Left ventricle myocardium inferior (tissue), 1 donor: ENCODE measurements around the gene CYP4F3. TPM values are rescaled to one million over a fixed set of nuclear protein-coding genes. Genes with fewer than 3 reads are reported as not detected.
"Not testable (repeated sequence)": the region's sequence is repeated elsewhere in the genome, so short reads cannot be mapped to it uniquely, and the experiment has no call there.

ENCODE experiments used
- DNase-seq: peaks from one replicate; pipeline ENCODE4 v3.0.0-alpha.2; 2020
- H3K27ac ChIP-seq: fragments of 200-600 bp; replicated peaks from 2 replicates; pipeline ENCODE4 v1.8.0; 2021
- H3K27me3 ChIP-seq: fragments of 200-600 bp; 2 replicates; pipeline ENCODE4 v1.8.0; 2021; ENCODE audit warnings: low read depth
- H3K36me3 ChIP-seq: fragments of 200-600 bp; 2 replicates; pipeline ENCODE4 v1.8.0; 2021
- H3K4me1 ChIP-seq: fragments of 200-600 bp; 2 replicates; pipeline ENCODE4 v1.8.0; 2021
- H3K4me3 ChIP-seq: fragments of 200-600 bp; 2 replicates; pipeline ENCODE4 v1.8.0; 2021; ENCODE audit warnings: mild to moderate bottlenecking, moderate library complexity
- H3K9me3 ChIP-seq: fragments of 200-600 bp; replicated peaks from 2 replicates; pipeline ENCODE4 v1.8.0; 2021
- intact Hi-C: fragments of 100-400 bp; cut with micrococcal nuclease; formaldehyde crosslinking; loops from one replicate; pipeline ENCODE4 v1.11.0; 2022
- total RNA-seq: library from RNA; stranded (reverse); fragmentation: NEBNext Ultra II Directional; extraction: Animal tissue kit (Norgen Biotek cat#: 25700); gene quantifications from one replicate; pipeline ENCODE4 v1.2.1, GENCODE V29; 2021
- TF ChIP-seq, protein P1 (sequence below): fragments of 200-600 bp; IDR thresholded peaks from 2 replicates; pipeline ENCODE4 v1.8.0; 2021; ENCODE audit warnings: antibody characterized with exemption, mild to moderate bottlenecking, borderline replicate concordance
- donor health status: DM: no; HTN: yes; CAD: no; lungs with severe emphysema.

The CYP4F3 gene
- total RNA-seq, 1 donor from 2014 or later, result not detected

DNA sequence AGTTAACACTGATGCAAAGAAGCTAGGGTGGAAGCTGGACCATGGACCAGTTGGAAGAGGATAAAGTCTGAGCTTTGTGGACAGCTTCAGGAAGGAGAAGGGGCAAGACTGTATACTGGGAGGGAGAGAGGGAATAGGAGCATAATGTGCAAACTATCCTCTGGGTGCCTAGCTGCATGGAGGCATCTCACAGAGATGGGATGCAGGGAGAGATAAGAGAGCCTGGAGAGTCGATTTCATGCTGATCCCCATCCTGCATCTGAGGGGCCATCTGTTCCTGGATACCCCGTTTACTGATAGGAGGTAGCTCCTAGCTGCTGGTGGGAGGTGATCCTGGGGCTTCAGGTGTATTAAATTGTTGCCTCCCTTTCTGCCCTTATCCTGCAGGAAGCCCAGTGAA lies 8.8 kb downstream of the CYP4F3 start:
- no peak for DNase-seq
- H3K27me3 ChIP-seq, result peaks cover 38% of the 10 kb centered on the region
- H3K9me3 ChIP-seq, result peaks cover 14% of the 10 kb centered on the region
- intact Hi-C loops, result no loop called here
- H3K4me3 ChIP-seq, result no peak overlapping the region
- H3K27ac ChIP-seq, result no peak overlapping the region
- TF ChIP-seq, protein P1, sequence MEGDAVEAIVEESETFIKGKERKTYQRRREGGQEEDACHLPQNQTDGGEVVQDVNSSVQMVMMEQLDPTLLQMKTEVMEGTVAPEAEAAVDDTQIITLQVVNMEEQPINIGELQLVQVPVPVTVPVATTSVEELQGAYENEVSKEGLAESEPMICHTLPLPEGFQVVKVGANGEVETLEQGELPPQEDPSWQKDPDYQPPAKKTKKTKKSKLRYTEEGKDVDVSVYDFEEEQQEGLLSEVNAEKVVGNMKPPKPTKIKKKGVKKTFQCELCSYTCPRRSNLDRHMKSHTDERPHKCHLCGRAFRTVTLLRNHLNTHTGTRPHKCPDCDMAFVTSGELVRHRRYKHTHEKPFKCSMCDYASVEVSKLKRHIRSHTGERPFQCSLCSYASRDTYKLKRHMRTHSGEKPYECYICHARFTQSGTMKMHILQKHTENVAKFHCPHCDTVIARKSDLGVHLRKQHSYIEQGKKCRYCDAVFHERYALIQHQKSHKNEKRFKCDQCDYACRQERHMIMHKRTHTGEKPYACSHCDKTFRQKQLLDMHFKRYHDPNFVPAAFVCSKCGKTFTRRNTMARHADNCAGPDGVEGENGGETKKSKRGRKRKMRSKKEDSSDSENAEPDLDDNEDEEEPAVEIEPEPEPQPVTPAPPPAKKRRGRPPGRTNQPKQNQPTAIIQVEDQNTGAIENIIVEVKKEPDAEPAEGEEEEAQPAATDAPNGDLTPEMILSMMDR, result no peak
- H3K4me1 ChIP-seq, result no peaks in the 10 kb centered on the region
- H3K36me3 ChIP-seq, result no peaks in the 10 kb centered on the region

DNA sequence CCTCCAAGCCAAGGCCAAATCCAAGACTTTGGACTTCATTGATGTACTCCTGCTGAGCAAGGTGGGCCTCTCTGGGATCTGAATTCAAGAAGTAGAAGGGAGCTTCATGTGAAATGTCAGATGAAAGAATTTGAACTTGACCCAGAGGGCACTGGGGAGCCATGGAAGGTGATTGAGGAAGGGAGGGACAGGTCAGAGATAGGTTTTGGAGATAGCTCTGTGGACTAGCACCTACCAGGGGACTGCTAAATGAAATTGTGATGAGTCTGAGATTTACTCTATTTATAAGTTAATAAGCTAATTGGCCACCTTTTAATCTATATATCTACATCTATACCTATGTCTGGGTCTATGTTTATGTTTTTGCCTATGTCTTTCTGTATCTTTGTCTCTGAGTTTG lies 9.4 kb downstream of the CYP4F3 start:
- intact Hi-C loops, H3K4me3 ChIP-seq, H3K4me1 ChIP-seq, H3K27ac ChIP-seq, DNase-seq, H3K36me3 ChIP-seq: not testable (repeated sequence)
- H3K9me3 ChIP-seq, result peaks cover 14% of the 10 kb centered on the region
- H3K27me3 ChIP-seq, result peaks cover 43% of the 10 kb centered on the region

DNA sequence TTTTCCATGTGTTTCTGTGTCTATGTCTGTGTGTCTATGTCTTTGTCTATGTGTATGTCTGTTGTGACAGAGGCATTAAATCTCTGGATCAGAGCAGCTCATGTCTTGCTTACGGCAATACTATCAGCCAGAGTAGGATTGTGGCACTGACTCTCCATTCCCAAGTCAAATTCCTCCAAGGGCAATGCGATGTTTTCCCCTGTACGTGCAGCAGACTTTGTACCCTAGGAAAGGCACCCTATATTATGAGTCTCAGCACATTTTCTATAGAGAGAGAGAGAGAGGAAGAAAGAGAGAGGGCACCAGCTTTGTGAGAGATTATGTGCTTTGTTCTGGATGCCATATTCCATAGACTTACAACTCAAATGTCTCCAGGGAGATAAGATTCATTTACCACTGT lies 11.1 kb downstream of the CYP4F3 start:
- TF ChIP-seq, protein P1, result no peak
- H3K9me3 ChIP-seq, result peaks cover 14% of the 10 kb centered on the region
- DNase-seq, result no peak
- H3K36me3 ChIP-seq, result no peaks in the 10 kb centered on the region
- intact Hi-C loops, result no loop called here
- H3K27ac ChIP-seq, result no peak overlapping the region
- H3K4me3 ChIP-seq, result no peak overlapping the region
- H3K4me1 ChIP-seq, result no peaks in the 10 kb centered on the region
- H3K27me3 ChIP-seq, result peaks cover 52% of the 10 kb centered on the region

DNA sequence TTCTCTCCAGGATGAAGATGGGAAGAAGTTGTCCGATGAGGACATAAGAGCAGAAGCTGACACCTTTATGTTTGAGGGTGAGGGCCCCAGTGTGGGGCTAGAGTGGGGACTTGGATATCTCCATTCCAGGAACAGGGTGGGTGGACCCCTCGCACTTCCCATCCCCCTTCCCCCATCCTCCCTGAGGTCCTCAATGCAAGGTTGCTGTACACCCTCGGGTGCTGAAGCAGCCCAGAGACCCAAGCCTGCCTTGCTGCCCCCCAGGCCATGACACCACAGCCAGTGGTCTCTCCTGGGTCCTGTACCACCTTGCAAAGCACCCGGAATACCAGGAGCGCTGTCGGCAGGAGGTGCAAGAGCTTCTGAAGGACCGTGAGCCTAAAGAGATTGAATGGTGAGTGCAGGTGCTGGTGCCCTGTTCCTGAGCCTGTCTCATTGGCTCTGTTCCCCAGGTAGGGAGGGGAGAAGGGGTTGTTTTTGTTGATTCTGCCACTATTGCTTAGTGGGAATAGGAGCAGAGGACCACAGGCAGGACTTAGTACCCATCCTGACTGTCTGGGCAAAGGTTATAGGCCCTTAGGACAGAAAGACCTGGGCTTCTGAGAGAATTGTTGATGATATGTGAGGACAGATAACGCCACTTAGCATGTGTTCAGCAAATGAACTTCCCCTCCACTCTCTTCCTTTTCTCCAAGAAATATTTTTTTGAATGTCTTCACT lies 12.0 kb downstream of the CYP4F3 start:
- Histone ChIP-seq H3K9me3 (peaks cover 11% of the 10 kb centered on the region), H3K36me3 (no peaks in the 10 kb centered on the region), H3K27ac (no peak overlapping the region), H3K4me3 (no peak overlapping the region), H3K27me3 (peaks cover 61% of the 10 kb centered on the region), H3K4me1 (no peaks in the 10 kb centered on the region)
- TF ChIP-seq, protein P1, result no peak
- DNase-seq, result no peak
- intact Hi-C loops, result no loop called here

DNA sequence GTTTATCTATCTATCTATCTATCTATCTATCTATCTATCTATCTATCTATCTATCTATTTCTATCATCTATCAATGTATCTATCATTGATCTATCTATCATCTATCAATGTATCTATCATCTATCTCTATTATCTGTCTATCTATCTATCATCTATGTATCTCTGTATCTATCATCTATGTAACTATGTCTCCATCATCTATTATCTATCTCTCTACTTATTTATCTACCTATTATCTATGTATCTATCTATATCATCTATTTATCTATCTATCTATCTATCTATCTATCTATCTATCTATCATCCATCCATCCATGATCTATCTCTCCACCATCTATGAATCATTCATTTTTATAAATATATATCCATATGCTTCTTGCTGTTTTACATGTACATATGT lies 15.8 kb downstream of the CYP4F3 start:
- Histone ChIP-seq H3K9me3 (no peaks in the 10 kb centered on the region), H3K4me1 (no peaks in the 10 kb centered on the region), H3K4me3 (no peak overlapping the region), H3K36me3 (no peaks in the 10 kb centered on the region), H3K27me3 (peaks cover 74% of the 10 kb centered on the region), H3K27ac (no peak overlapping the region)
- TF ChIP-seq, protein P1, result no peak
- DNase-seq, result no peak
- intact Hi-C loops, result no loop called here

DNA sequence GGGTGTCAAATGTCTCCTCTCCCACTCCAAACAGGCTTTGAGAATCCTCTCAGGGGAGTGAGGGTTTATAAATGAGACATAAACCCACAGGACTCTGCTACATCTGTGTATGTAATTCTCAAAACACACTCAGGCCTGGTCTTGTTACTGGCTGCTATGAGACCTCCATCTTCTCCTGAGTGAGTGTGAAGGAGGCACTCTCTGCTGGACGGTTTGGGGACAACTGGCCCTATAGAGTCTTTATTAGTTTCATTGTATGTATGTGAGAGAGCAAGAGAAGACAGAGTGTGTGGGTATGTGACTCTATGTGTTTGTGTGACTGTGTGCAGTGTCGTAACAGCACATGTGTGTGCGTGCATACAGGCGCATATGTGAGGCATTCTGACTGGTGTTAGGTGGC lies 22.6 kb downstream of the CYP4F3 start:
- H3K36me3 ChIP-seq, result no peaks in the 10 kb centered on the region
- no peaks in the 10 kb centered on the region for H3K9me3 ChIP-seq
- H3K4me3 ChIP-seq, result no peak overlapping the region
- intact Hi-C loops, result no loop called here
- no peak overlapping the region for H3K27ac ChIP-seq
- peaks cover 70% of the 10 kb centered on the region for H3K27me3 ChIP-seq
- DNase-seq, result no peak
- TF ChIP-seq, protein P1, result no peak
- no peaks in the 10 kb centered on the region for H3K4me1 ChIP-seq
